ENCODE results near the gene TLE4.

TLE4 gene

GRCh38 chr9:79573412-79573923 is 1.7 kb downstream of the TLE4 start:
- Histone ChIP-seq H3F3A (ENCODE audit: control insufficient read depth, insufficient read depth) (peaks cover 15% of the 10 kb centered on the region), H3K4me1 (ENCODE audit: control insufficient read depth, low read length) (peaks cover 31% of the 10 kb centered on the region), H3K4me2 (ENCODE audit: low read length) (peak overlapping the region; percentile 82), H3K9me2 (replicated peaks; ENCODE audit: control insufficient read depth, low read length) (no peaks in the 10 kb centered on the region), H3K27me3 (ENCODE audit: control insufficient read depth, low read length) (no peaks in the 10 kb centered on the region), H3K4me3 (ENCODE audit: low read length) (peak overlapping the region; percentile 84), H3K36me3 (ENCODE audit: control insufficient read depth, low read length) (peaks cover 20% of the 10 kb centered on the region), H3K9me3 (ENCODE audit: control insufficient read depth, insufficient read depth, low read length) (no peaks in the 10 kb centered on the region), H3K79me2 (ENCODE audit: control insufficient read depth, low read length) (peaks cover 34% of the 10 kb centered on the region), H4K20me1 (ENCODE audit: control insufficient read depth, insufficient read depth, low read depth, low read length) (no peaks in the 10 kb centered on the region), H3K27ac (ENCODE audit: low read depth, low read length) (0 out of 2 replicates have a peak overlapping the region, but pooled peaks have one; percentile 97)
- no peak for TF ChIP-seq CTCF (IDR thresholded peaks at IDR 0.05; ENCODE audit: low read depth, low read length, poor library complexity, severe bottlenecking)
- TF ChIP-seq EZH2phosphoT487 (IDR thresholded peaks at IDR 0.05; ENCODE audit: borderline replicate concordance, low read length) = no peak

- Histone ChIP-seq H4K20me1 (ENCODE audit: control insufficient read depth, insufficient read depth, low read depth, low read length) (no peaks in the 10 kb centered on the region), H3K4me2 (ENCODE audit: low read length) (peak overlapping the region; percentile 82), H3K36me3 (ENCODE audit: control insufficient read depth, low read length) (peaks cover 20% of the 10 kb centered on the region), H3K9me3 (ENCODE audit: control insufficient read depth, insufficient read depth, low read length) (no peaks in the 10 kb centered on the region), H3K4me1 (ENCODE audit: control insufficient read depth, low read length) (peaks cover 24% of the 10 kb centered on the region), H3K4me3 (ENCODE audit: low read length) (peak overlapping the region; percentile 84), H3K9me2 (replicated peaks; ENCODE audit: control insufficient read depth, low read length) (no peaks in the 10 kb centered on the region), H3K27ac (ENCODE audit: low read depth, low read length) (no peak overlapping the region), H3K79me2 (ENCODE audit: control insufficient read depth, low read length) (peaks cover 34% of the 10 kb centered on the region), H3K27me3 (ENCODE audit: control insufficient read depth, low read length) (no peaks in the 10 kb centered on the region), H3F3A (ENCODE audit: control insufficient read depth, insufficient read depth) (peaks cover 9% of the 10 kb centered on the region)
- TF ChIP-seq CTCF (IDR thresholded peaks at IDR 0.05; ENCODE audit: low read depth, low read length, poor library complexity, severe bottlenecking) (no peak), EZH2phosphoT487 (IDR thresholded peaks at IDR 0.05; ENCODE audit: borderline replicate concordance, low read length) (no peak)
Measured at GRCh38 chr9:79574136-79574535, 2.4 kb downstream of the TLE4 start.

- Histone ChIP-seq H3F3A (ENCODE audit: control insufficient read depth, insufficient read depth) (peaks cover 7% of the 10 kb centered on the region), H3K27ac (ENCODE audit: low read depth, low read length) (no peak overlapping the region), H3K9me3 (ENCODE audit: control insufficient read depth, insufficient read depth, low read length) (no peaks in the 10 kb centered on the region), H3K4me1 (ENCODE audit: control insufficient read depth, low read length) (peaks cover 22% of the 10 kb centered on the region), H3K27me3 (ENCODE audit: control insufficient read depth, low read length) (no peaks in the 10 kb centered on the region), H3K4me2 (ENCODE audit: low read length) (peak overlapping the region; percentile 82), H3K36me3 (ENCODE audit: control insufficient read depth, low read length) (peaks cover 25% of the 10 kb centered on the region), H3K9me2 (replicated peaks; ENCODE audit: control insufficient read depth, low read length) (no peaks in the 10 kb centered on the region), H3K79me2 (ENCODE audit: control insufficient read depth, low read length) (peaks cover 34% of the 10 kb centered on the region), H3K4me3 (ENCODE audit: low read length) (peak overlapping the region; percentile 84), H4K20me1 (ENCODE audit: control insufficient read depth, insufficient read depth, low read depth, low read length) (no peaks in the 10 kb centered on the region)
- no peak for TF ChIP-seq EZH2phosphoT487 (IDR thresholded peaks at IDR 0.05; ENCODE audit: borderline replicate concordance, low read length)
- no peak for TF ChIP-seq CTCF (IDR thresholded peaks at IDR 0.05; ENCODE audit: low read depth, low read length, poor library complexity, severe bottlenecking)
Measured at GRCh38 chr9:79574781-79575180, 3.0 kb downstream of the TLE4 start.

All from DOHH2 (cell line).